IPS-20b (cell line): Measurements from ENCODE around the gene CDH13.

ENCODE experiments used
- H3K27ac ChIP-seq: one replicate; pipeline ENCODE4 v1.5.1; 2013; ENCODE audit warnings: low read length
- H3K27me3 ChIP-seq: 2 replicates; pipeline ENCODE4 v1.6.1; 2013; ENCODE audit warnings: mild to moderate bottlenecking, low read length, inconsistent platforms; ENCODE audit not compliant: insufficient read depth
- H3K36me3 ChIP-seq: 2 replicates; pipeline ENCODE4 v1.6.1; 2013; ENCODE audit warnings: low read depth, mild to moderate bottlenecking, inconsistent platforms, low read length, moderate library complexity; ENCODE audit not compliant: insufficient read depth
- H3K4me1 ChIP-seq: 2 replicates; pipeline ENCODE4 v1.6.1; 2013; ENCODE audit warnings: mild to moderate bottlenecking, control low read depth, inconsistent platforms, low read length, moderate library complexity; ENCODE audit not compliant: insufficient read depth
- H3K4me3 ChIP-seq: 2 replicates; pipeline ENCODE4 v1.5.1; 2013; ENCODE audit warnings: mild to moderate bottlenecking, low read length, inconsistent platforms
- H3K9ac ChIP-seq: 2 replicates; pipeline ENCODE4 v1.6.1; 2013; ENCODE audit warnings: low read depth, mild to moderate bottlenecking, inconsistent platforms, low read length, moderate library complexity
- H3K9me3 ChIP-seq: 2 replicates; pipeline ENCODE4 v1.6.1; 2013; ENCODE audit warnings: mild to moderate bottlenecking, low read depth, low read length, inconsistent platforms; ENCODE audit not compliant: insufficient read depth

The CDH13 gene

DNA sequence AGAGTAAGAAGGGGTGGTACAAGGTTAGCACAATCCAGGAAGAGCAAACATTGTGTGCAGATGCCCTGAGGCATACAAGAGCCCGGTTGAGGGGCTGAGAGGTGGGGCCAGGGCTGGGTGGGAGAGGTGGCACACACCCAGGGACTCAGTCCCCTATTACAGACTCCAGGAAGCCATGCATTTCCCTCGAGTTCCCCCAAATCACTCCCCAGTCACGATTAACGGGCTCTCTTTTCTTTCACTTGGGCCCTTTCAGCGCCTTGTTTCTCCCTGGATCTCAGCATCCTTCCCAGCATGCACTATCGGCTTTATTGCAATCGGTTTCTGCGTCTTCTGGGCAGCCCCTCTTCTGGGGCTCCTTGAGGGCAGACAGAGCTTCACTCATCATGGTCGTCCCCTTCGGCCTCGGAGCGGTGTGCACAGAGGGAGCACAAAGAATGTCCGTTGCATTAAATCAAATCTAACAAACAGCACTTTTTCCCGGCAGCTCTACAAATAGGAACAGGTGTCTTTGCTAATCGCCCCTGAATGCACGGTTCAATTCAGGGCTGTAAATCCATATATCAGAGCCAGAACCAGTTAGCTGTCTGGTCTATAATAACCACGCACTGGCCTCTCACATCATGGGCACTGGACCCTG is 996.4 kb downstream of the CDH13 start:
- peaks cover 10% of the 10 kb centered on the region for H3K4me1 ChIP-seq
- no peak overlapping the region for H3K27ac ChIP-seq
- no peaks in the 10 kb centered on the region for H3K36me3 ChIP-seq
- no peaks in the 10 kb centered on the region for H3K9me3 ChIP-seq
- no peak overlapping the region for H3K9ac ChIP-seq
- no peak overlapping the region for H3K4me3 ChIP-seq
- H3K27me3 ChIP-seq, result no peaks in the 10 kb centered on the region

DNA sequence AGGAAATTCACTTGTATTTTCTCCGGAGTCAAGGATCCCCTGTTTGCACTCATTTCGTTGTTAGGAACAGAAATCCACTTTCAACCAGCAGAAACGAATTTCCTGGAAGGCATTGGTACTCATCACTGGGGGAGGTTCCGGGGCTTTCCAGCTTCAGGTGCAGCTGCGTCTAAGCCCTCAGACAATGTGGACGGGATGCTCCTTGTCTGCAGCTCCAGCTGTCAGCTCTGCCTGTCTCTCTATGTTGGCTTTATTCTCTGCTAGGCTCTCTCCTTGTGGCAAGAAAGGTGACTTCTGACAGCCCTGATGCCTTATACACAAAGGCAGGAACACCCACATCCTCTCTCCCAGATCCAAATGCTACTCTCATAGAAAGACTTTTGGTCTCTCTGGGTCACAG is 997.1 kb downstream of the CDH13 start:
- H3K9me3 ChIP-seq, result no peaks in the 10 kb centered on the region
- peaks cover 10% of the 10 kb centered on the region for H3K4me1 ChIP-seq
- no peak overlapping the region for H3K27ac ChIP-seq
- H3K27me3 ChIP-seq, result no peaks in the 10 kb centered on the region
- H3K4me3 ChIP-seq, result no peak overlapping the region
- no peak overlapping the region for H3K9ac ChIP-seq
- H3K36me3 ChIP-seq, result no peaks in the 10 kb centered on the region

DNA sequence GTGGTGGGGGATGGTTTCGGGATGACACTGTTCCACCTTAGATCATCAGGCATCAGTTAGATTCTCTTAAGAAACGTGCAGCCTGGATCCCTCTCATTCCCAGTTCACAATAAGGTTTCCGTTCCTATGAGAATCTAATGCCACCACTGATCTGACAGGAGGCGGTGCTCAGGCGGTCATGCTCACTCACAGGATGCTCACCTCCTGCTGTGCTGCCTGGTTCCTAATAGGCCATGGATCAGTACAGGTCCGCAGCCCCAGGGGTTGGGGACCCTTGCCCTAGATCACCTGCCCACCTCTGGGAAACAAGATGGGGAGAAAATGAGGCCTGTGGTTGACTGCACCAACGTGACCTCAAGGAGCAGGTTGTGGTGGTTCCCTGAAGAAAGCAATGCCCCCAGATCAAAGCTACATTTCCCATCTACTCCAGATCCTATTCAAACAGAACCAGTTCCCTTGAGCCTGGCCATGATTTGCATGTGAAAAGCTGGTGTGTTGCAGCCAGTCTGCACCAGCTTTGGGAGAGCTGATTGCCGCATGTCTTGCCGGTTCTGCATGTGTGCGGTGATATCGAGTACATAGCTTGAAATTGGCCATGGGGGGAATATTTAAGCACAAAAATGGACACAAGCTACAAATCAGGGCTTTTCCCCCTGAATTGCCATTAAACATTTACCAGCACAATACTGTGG is 997.8 kb downstream of the CDH13 start:
- Histone ChIP-seq H3K9me3 (no peaks in the 10 kb centered on the region), H3K4me1 (peaks cover 10% of the 10 kb centered on the region), H3K9ac (no peak overlapping the region), H3K4me3 (no peak overlapping the region), H3K27me3 (no peaks in the 10 kb centered on the region), H3K36me3 (no peaks in the 10 kb centered on the region), H3K27ac (no peak overlapping the region)

DNA sequence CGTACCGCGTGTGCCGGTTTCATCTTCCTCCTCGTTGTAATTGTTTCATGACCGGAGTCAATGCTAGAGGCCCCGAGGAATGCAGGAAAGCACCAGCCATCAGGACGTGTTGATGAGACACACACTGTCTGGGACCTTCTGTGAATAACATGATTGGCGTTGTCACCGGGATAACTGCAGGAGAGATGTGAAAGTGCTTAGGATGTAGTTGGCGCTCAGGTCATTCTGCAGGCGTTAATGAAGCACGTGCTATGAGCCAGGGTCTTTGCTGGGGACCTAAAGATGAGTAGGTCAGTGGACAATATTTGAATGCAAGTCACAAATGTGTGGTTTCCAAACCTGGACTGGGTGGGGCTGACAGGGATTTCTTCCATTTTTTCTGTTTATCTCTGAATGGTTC is 999.4 kb downstream of the CDH13 start:
- Histone ChIP-seq H3K36me3 (no peaks in the 10 kb centered on the region), H3K4me1 (peaks cover 10% of the 10 kb centered on the region), H3K9me3 (no peaks in the 10 kb centered on the region), H3K27ac (no peak overlapping the region), H3K27me3 (no peaks in the 10 kb centered on the region), H3K4me3 (no peak overlapping the region), H3K9ac (no peak overlapping the region)

DNA sequence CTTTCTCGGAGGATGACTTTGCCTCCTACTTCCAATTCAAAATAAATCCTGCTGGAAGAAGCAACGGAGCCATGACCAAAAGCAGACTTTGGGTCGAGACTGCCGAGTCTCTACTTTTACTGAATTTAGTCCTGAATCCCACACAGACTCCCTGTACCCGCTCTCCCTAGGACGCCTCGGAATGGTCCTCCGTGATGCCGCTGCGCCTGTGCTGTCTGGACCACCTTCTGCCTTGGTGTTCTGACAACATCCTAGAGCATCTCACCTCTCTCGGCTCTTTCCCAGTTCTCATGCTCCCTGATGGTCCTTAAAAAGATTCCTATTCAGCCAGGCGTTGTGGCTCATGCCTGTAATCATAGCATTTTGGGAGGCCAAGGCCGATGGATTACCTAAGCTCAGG is 999.9 kb downstream of the CDH13 start:
- no peaks in the 10 kb centered on the region for H3K36me3 ChIP-seq
- H3K4me3 ChIP-seq, result no peak overlapping the region
- no peak overlapping the region for H3K9ac ChIP-seq
- H3K4me1 ChIP-seq, result peaks cover 10% of the 10 kb centered on the region
- no peaks in the 10 kb centered on the region for H3K27me3 ChIP-seq
- no peak overlapping the region for H3K27ac ChIP-seq
- H3K9me3 ChIP-seq, result no peaks in the 10 kb centered on the region

DNA sequence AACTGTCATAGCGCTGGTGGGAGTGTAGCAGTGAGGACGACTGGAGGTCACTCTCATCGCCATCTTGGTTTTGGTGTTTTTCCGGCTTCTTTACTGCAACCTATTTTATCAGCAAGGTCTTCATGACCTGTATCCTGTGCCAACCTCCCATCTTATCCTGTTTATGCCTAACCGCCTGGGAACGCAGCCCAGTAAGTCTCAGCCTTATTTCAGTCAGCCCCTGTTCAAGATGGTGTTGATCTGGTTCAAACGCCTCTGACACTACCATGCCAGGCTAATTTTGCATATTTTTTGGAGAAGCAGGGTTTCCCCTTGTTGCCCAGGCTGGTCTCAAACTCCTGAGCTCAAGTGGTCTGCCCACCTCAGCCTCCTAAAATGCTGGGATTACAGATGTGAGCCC is 1001.2 kb downstream of the CDH13 start:
- peaks cover 12% of the 10 kb centered on the region for H3K4me1 ChIP-seq
- no peak overlapping the region for H3K9ac ChIP-seq
- no peaks in the 10 kb centered on the region for H3K27me3 ChIP-seq
- H3K36me3 ChIP-seq, result no peaks in the 10 kb centered on the region
- H3K27ac ChIP-seq, result no peak overlapping the region
- H3K4me3 ChIP-seq, result no peak overlapping the region
- H3K9me3 ChIP-seq, result no peaks in the 10 kb centered on the region

DNA sequence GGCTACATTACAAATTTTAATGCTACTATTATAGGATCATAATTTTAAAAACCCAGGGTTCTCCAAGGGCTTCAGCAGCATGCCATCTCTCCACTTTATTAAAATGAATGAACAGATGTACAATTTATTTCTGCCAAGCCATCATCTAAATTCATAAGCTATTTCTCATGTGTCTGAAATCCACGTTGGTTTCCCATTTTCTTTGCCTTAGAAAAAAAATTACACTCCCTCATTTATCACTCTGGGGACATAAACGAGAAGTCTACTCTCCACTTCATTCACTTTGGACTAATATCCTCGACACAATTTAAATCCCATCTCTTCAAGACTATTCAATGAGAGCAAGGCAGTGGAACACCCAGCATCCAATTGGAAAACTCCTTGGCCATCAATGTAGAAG is 1002.7 kb downstream of the CDH13 start:
- no peaks in the 10 kb centered on the region for H3K9me3 ChIP-seq
- peaks cover 13% of the 10 kb centered on the region for H3K4me1 ChIP-seq
- H3K36me3 ChIP-seq, result no peaks in the 10 kb centered on the region
- H3K9ac ChIP-seq, result no peak overlapping the region
- no peaks in the 10 kb centered on the region for H3K27me3 ChIP-seq
- H3K27ac ChIP-seq, result no peak overlapping the region
- no peak overlapping the region for H3K4me3 ChIP-seq

DNA sequence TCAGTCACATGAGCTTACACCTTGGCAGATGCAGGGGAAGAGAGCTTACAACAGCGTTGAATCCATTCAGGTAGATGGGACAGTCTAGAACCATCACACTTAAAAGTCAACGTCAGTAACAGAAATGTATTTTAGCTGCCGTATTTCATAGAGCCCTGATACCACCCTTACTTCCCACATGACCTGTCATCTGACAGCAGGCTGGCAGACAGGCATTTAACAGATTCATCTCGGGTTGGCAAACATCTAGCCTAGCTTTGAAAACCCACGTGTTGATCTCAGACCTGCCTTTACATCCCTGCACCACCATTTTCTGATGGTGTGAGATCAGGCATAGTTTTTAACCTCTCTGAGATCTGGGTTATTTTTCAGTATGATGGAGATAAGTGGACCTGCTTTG is 1003.1 kb downstream of the CDH13 start:
- no peak overlapping the region for H3K9ac ChIP-seq
- H3K9me3 ChIP-seq, result no peaks in the 10 kb centered on the region
- no peak overlapping the region for H3K4me3 ChIP-seq
- peaks cover 9% of the 10 kb centered on the region for H3K4me1 ChIP-seq
- H3K36me3 ChIP-seq, result no peaks in the 10 kb centered on the region
- H3K27ac ChIP-seq, result no peak overlapping the region
- H3K27me3 ChIP-seq, result no peaks in the 10 kb centered on the region

DNA sequence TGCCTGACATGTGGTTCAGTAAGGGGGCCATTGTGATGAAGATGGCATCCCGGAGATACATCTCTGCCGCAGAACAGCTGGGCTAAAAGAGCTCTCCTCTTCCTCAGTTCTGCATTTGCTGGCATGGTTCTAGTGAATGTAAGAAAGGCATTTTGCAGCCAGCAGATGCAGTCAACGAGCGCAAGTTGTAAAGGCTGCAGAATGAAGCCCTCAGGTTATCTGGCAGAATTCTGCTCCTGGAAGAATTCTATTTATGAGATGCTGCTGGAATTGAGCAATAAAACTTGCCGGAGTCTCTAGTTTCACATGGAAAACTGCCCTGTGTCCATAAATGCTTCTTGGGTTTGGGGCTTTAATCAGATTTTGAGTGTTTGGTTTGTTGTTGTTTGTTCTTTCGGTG is 1004.2 kb downstream of the CDH13 start:
- no peak overlapping the region for H3K9ac ChIP-seq
- H3K36me3 ChIP-seq, result no peaks in the 10 kb centered on the region
- H3K27me3 ChIP-seq, result no peaks in the 10 kb centered on the region
- H3K27ac ChIP-seq, result no peak overlapping the region
- peaks cover 7% of the 10 kb centered on the region; the same call in 1 of the 2 replicates for H3K4me1 ChIP-seq
- no peak overlapping the region for H3K4me3 ChIP-seq
- no peaks in the 10 kb centered on the region for H3K9me3 ChIP-seq

DNA sequence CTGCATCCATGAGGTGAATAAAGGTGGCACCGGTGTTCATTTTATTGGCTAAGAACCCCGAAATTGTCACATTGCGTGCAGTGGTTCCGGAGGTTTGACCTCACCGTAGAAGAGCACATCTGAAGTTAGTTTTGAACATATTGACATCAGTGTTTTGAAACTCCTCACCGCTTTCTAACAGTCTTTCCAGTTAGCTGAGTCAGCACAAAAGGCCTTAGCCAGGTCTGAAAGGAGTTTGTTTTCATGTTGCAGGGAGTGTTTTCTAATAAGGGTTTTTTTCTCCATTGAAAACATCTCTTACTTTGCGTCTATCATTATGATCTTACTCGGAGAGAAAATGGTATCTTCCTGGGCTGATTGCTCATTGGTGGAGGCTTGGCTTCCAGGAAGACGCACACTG is 1006.5 kb downstream of the CDH13 start:
- Histone ChIP-seq H3K36me3 (no peaks in the 10 kb centered on the region), H3K9ac (no peak overlapping the region), H3K27me3 (no peaks in the 10 kb centered on the region), H3K4me3 (no peak overlapping the region), H3K4me1 (peaks cover 7% of the 10 kb centered on the region; the same call in 1 of the 2 replicates), H3K27ac (no peak overlapping the region), H3K9me3 (no peaks in the 10 kb centered on the region)

DNA sequence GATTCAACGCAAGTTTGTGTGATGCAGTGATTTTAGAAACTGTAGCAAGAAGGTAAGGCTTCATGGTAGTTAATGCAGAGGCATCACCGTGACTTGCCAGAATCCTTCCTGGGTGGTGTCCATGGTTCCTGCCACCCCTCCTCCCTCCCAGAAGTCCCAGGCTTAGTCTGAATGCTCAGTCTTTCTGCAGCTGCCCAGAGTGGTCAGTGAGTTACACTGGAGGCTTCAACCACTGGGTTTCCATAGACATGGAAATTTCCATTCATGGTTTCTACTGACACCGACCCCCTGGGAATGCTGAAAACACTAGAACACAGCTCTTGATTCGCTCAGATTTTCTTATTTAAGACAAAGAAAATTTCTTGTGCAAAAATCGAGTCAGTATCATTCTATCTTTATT is 1021.6 kb downstream of the CDH13 start:
- Histone ChIP-seq H3K9me3 (no peaks in the 10 kb centered on the region), H3K4me3 (no peak overlapping the region), H3K36me3 (no peaks in the 10 kb centered on the region), H3K27ac (no peak overlapping the region), H3K4me1 (peaks cover 16% of the 10 kb centered on the region; the same call in 1 of the 2 replicates), H3K9ac (no peak overlapping the region), H3K27me3 (no peaks in the 10 kb centered on the region)

DNA sequence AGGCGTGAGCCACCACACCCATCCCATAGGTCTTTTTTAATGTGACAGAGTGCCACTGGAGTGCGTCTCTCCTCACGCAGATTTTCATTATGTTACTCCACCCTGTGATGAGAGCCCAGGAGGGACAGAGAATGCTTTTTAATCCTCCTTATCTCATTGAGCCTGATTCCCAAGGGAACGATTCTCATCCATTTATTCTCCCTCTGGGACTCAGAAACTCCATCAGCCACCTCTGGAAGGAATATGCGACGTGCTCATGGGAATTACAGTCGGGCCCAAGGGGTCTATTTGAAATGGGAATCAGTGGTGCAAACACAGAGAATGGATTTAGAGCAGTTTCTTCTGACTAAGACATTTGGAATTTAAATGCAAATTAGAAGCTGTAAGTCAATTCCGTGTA is 1025.1 kb downstream of the CDH13 start:
- Histone ChIP-seq H3K9me3 (no peaks in the 10 kb centered on the region), H3K4me1 (peaks cover 16% of the 10 kb centered on the region; the same call in 1 of the 2 replicates), H3K4me3 (no peak overlapping the region), H3K36me3 (no peaks in the 10 kb centered on the region), H3K9ac (no peak overlapping the region), H3K27ac (no peak overlapping the region), H3K27me3 (no peaks in the 10 kb centered on the region)
